Neural progenitor cell (in vitro differentiated cells): ENCODE results near the gene CCNE1.

Source experiments
- CTCF ChIP-seq: fragments of 200-600 bp; sonication (generic); IDR thresholded peaks from 2 replicates; pipeline ENCODE4 v1.5.1; 2017; ENCODE audit warnings: antibody characterized with exemption, mild to moderate bottlenecking
- EZH2phosphoT487 ChIP-seq: fragments of 200-600 bp; sonication (generic); IDR thresholded peaks from 2 replicates; pipeline ENCODE4 v1.6.1; 2017; ENCODE audit warnings: antibody characterized with exemption

- no peak for TF ChIP-seq CTCF
- no peak for TF ChIP-seq EZH2phosphoT487
Observed at GRCh38 chr19:29867984-29868383, 56.2 kb downstream of the CCNE1 start.
